Activated CD8-positive, alpha-beta T cell treated with anti-CD3 and anti-CD28 coated beads for 36 hours (primary cell): ENCODE measurements around the gene SMIM45.
A peak's percentile ranks its signal among the peaks of the same experiment; 100 is the strongest.

Experiments
- ATAC-seq: fragments of 200-7000 bp; cut with Tn5 transposase; one replicate; pipeline ENCODE4 v1.10.0; 2021; ENCODE audit warnings: mild to moderate bottlenecking, moderate library complexity
- CTCF ChIA-PET: fragments of 350-600 bp; sonication (Branson Sonifier 250); formaldehyde crosslinking; loops from one replicate; lab custom pipeline; 2021; ENCODE audit warnings: antibody characterized with exemption; lab: Charles Lee
- POLR2A ChIA-PET: fragments of 350-600 bp; sonication (Branson Sonifier 250); formaldehyde crosslinking; loops from one replicate; lab custom pipeline; 2021; ENCODE audit warnings: antibody characterized with exemption; lab: Charles Lee
- DNase-seq: peaks from one replicate; pipeline ENCODE4 v3.0.0-alpha.2; 2020
- H3K27ac Mint-ChIP-seq: one replicate; pipeline ENCODE4 v1.8.0; 2021; ENCODE audit warnings: mild to moderate bottlenecking, mixed read lengths
- H3K27me3 Mint-ChIP-seq: one replicate; pipeline ENCODE4 v1.8.0; 2021; ENCODE audit warnings: mixed read lengths
- H3K36me3 Mint-ChIP-seq: one replicate; pipeline ENCODE4 v1.8.0; 2021; ENCODE audit warnings: low read depth, mixed read lengths
- H3K4me1 Mint-ChIP-seq: one replicate; pipeline ENCODE4 v1.8.0; 2021; ENCODE audit warnings: low read depth, mixed read lengths
- H3K4me3 Mint-ChIP-seq: one replicate; pipeline ENCODE4 v1.8.0; 2021; ENCODE audit warnings: mild to moderate bottlenecking, moderate library complexity, mixed read lengths
- H3K9me3 Mint-ChIP-seq: one replicate; pipeline ENCODE4 v1.8.0; 2021; ENCODE audit warnings: mixed read lengths
- intact Hi-C: fragments of 100-400 bp; cut with micrococcal nuclease; formaldehyde crosslinking; loops from one replicate; pipeline ENCODE4 v1.10.0; 2022
- TF ChIP-seq, protein P1 (sequence below): fragments of 200-600 bp; IDR thresholded peaks from one replicate; pipeline ENCODE4 v1.8.0; 2022; ENCODE audit warnings: antibody characterized with exemption, mild to moderate bottlenecking

SMIM45 gene

DNA sequence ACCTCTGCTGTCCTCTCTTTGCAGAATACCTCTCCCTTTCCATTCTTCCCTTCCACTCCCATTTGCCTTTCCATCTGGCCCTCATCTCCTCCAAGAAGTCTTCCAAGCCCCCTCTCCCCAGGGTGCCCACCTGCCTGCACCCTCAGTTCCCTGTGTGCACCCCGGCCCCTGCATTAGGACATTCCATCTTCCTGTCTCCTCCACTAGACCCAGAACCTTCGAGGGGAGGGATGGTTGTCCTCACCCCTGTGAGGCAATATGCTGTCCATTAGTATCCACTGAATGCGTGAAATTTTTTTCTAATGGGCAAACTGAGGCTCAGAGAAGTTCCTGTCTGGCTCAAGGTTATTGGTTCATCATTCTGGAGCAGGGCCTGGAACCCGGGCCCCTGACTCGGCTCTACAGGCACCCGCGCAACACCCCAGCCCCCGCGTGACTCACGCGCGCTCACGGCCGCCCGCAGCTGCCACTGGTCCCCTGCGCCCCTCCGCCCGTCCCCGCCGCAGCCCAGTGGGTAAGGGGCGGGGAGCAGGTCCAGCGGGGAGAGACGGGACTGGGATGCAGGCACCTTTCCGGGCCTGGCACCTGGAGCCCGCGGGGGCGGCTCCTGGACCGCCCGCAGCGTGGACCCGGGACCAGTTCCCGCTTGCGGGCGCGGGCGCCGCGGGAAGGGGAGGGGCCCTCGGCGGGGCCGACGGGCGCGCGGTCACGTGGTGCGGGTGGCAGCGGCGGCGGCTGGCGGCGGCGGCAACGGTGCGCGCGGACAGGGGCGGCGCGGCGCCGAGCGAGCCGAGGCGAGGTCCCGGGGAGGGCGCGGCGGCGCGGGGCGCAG lies 24.3 kb downstream of the SMIM45 start:
- ATAC-seq: peak; percentile 69
- peak; percentile 49 for DNase-seq
- ChIA-PET POLR2A (interaction anchor here (0.6 kb wide), 1 partner anchor 971 kb away, joined by 3 read pairs; no protein-coding TSS in a partner anchor), CTCF (interaction anchor here (1.7 kb wide), 1 partner anchor 9 kb away, joined by 5 read pairs; no protein-coding TSS in a partner anchor)
- Mint-ChIP-seq H3K4me1 (no peaks in the 10 kb centered on the region), H3K36me3 (no peaks in the 10 kb centered on the region), H3K9me3 (no peaks in the 10 kb centered on the region), H3K27ac (no peak overlapping the region), H3K27me3 (peaks cover 46% of the 10 kb centered on the region), H3K4me3 (peak overlapping the region; percentile 58)
- intact Hi-C loops: no loop called here
- TF ChIP-seq, protein P1, sequence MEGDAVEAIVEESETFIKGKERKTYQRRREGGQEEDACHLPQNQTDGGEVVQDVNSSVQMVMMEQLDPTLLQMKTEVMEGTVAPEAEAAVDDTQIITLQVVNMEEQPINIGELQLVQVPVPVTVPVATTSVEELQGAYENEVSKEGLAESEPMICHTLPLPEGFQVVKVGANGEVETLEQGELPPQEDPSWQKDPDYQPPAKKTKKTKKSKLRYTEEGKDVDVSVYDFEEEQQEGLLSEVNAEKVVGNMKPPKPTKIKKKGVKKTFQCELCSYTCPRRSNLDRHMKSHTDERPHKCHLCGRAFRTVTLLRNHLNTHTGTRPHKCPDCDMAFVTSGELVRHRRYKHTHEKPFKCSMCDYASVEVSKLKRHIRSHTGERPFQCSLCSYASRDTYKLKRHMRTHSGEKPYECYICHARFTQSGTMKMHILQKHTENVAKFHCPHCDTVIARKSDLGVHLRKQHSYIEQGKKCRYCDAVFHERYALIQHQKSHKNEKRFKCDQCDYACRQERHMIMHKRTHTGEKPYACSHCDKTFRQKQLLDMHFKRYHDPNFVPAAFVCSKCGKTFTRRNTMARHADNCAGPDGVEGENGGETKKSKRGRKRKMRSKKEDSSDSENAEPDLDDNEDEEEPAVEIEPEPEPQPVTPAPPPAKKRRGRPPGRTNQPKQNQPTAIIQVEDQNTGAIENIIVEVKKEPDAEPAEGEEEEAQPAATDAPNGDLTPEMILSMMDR: no peak

DNA sequence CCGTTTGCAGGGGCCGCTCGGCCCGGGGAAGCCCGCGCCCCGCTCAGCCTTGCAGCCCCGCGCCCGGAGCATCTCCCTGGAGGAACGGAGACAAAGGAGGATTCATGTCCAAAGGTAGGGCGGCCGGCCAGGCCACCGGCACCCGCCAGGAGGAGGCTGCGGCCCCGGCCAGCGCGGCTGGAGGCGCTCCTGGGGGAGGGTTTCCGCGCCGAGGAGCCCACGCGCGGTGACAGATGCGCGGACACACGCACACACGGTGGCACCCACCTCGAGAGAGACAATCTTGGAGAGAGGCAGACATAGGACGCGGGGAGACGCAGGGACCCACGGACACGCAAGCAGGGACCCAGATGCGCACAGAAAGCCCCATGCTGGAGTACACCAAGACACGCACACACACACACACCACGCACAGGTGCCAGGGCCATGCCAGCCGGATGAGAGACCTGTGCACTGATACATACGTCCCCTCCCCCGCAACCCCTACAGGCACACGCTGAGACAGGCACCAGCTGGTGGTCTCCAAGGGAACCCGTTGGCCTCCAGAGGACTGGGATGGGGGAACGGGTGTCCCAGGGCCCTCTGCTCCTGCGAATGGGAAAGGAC lies 25.1 kb downstream of the SMIM45 start:
- ChIA-PET POLR2A (interaction anchor here (0.6 kb wide), 1 partner anchor 970 kb away, joined by 3 read pairs; no protein-coding TSS in a partner anchor), CTCF (interaction anchor here (0.8 to 1.4 kb wide), 2 partner anchors 37 to 48 kb away, joined by 3 read pairs; no protein-coding TSS in a partner anchor)
- ATAC-seq (peak; percentile 35), DNase-seq (peak; percentile 37)
- intact Hi-C loops: no loop called here
- TF ChIP-seq, protein P1: no peak
- peak overlapping the region; percentile 15 for H3K4me3 Mint-ChIP-seq
- no peak overlapping the region for H3K27ac Mint-ChIP-seq
- no peaks in the 10 kb centered on the region for H3K36me3 Mint-ChIP-seq
- no peaks in the 10 kb centered on the region for H3K4me1 Mint-ChIP-seq
- H3K27me3 Mint-ChIP-seq: peaks cover 46% of the 10 kb centered on the region
- no peaks in the 10 kb centered on the region for H3K9me3 Mint-ChIP-seq

DNA sequence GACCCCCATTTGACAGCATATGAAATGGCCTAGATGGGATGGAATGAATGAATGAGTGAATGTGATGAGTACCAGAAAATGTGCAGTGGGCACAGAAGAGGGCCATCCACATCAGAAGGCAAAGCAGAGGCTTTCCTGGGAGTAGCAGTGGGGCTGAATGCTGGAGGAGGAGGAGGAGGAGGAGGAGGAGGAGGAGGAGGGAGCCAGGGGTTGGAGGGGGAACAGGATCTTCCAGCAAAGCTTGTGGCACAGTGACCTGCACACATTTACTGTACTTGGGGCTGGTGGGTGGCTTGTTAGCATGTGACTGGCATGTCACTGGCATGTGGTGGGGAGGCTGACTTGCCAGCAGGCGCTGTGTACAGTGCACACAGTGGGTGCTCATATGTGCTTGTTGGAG lies 26.8 kb downstream of the SMIM45 start:
- H3K27ac Mint-ChIP-seq: no peak overlapping the region
- no peak overlapping the region for H3K4me3 Mint-ChIP-seq
- CTCF ChIA-PET: interaction anchor here (1.4 kb wide), 1 partner anchor 39 kb away, joined by 3 read pairs; no protein-coding TSS in a partner anchor

DNA sequence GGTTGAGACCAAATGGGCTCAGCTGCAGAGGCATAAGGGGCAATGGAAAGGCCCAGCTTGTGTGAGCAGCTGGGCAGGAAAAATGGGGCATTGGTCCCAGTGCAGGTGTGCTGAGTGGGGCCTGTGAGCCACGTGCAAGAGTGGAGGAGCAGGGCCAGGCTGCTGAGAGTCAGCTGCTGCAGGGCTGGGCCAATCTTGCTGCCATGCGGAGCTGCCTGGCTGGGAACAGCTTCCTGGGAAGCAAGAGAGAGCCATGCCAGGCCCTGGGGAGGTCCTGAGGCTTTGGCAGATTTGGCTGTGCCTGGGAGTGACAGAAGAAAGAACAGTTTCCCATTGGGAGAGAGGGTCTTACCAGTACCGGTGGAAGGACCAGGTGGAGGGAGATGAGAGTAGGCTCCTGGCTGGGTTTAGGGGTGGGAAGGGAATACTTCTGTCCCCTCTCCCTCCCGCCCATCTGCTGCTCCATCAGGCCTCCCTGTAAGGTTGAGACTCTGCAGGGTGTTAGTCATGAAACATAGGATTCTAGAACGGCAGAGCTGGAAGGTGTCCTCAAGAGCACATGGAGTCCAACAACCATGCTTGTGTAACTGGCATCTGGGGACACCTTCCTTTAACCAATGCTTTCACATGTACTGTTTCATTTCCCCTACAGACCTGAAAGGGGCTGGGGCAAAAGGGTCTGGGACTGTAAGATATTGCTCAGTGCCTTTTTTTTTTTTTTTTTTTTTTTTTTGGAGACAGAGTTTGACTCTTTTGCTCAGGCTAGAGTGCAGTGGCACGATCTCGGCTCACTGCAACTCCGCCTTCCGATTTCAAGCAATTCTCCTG lies 27.7 kb downstream of the SMIM45 start:
- TF ChIP-seq, protein P1: no peak
- ATAC-seq (no peak), DNase-seq (no peak)
- ChIA-PET POLR2A (interaction anchor here (1.2 kb wide), 1 partner anchor 241 kb away, joined by 3 read pairs; no protein-coding TSS in a partner anchor), CTCF (no interaction called here)
- no peaks in the 10 kb centered on the region for H3K36me3 Mint-ChIP-seq
- intact Hi-C loops: no loop called here
- no peaks in the 10 kb centered on the region for H3K9me3 Mint-ChIP-seq
- no peak overlapping the region for H3K27ac Mint-ChIP-seq
- peaks cover 34% of the 10 kb centered on the region for H3K27me3 Mint-ChIP-seq
- H3K4me3 Mint-ChIP-seq: no peak overlapping the region
- H3K4me1 Mint-ChIP-seq: no peaks in the 10 kb centered on the region

More for the DNA sequence above, 26.8 kb downstream of the SMIM45 start:
- H3K27me3 Mint-ChIP-seq: peaks cover 37% of the 10 kb centered on the region
- no peaks in the 10 kb centered on the region for H3K9me3 Mint-ChIP-seq
- DNase-seq (no peak), ATAC-seq (no peak)
- POLR2A ChIA-PET: no interaction called here
- H3K36me3 Mint-ChIP-seq: no peaks in the 10 kb centered on the region
- TF ChIP-seq, protein P1: no peak
- no peaks in the 10 kb centered on the region for H3K4me1 Mint-ChIP-seq
- intact Hi-C loops: no loop called here
